DND-41 (cell line): ENCODE data around the gene OLFM3.

Source experiments
- CTCF ChIP-seq: IDR thresholded peaks from 2 replicates; pipeline ENCODE4 v1.5.1; 2012; ENCODE audit warnings: borderline replicate concordance, low read length, moderate library complexity, mild to moderate bottlenecking; ENCODE audit not compliant: poor library complexity, severe bottlenecking; ENCODE audit errors: extremely low read depth
- EZH2 ChIP-seq: IDR thresholded peaks from 3 replicates; pipeline ENCODE4 v1.6.1; 2012; ENCODE audit warnings: borderline replicate concordance, low read depth, mild to moderate bottlenecking, moderate library complexity, low read length, inconsistent platforms; ENCODE audit not compliant: severe bottlenecking

DNA sequence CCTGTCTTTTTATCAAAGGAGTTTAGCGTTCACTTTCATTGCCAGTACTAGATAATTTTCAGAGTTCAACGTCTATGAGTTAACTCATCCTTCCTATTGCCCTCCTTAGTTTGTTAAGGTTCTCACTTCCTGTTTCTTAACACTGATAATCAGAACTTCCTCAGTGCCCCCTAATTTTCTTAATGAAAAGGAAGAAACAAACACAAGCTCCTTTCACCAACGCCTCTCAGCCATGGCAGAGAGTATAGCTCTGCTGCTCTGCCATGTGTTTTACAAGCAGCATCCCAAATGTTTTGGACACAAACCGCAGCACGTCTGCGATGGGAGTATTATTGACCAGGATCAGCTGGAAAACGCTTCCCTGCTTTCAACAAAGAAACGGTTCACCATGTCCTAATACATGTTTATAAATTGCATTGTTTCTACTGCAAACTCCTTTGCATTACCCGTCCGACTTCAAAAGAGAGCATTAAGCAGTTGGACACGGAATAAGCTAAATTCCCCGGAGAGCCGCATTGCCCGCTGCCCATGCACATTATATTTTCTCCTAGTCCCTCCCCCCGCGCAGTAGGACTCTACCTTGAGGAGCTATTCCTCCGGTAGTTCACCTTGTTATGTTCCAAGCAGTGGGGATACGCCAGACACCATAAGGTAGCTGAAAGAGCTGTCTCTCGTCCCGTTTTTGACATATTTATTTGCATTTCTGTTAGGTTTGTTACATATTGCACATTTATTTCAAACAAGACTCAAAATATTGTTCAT is 561 bp downstream of the OLFM3 start:
- TF ChIP-seq CTCF (no peak), EZH2 (no peak)
